NCI-H2227 (cell line): Measurements from ENCODE around the gene PGR.

ENCODE experiments used
- DNase-seq: peaks from one replicate; lab custom pipeline; 2025; ENCODE audit not compliant: unreplicated experiment; lab: John Stamatoyannopoulos, UW

PGR gene

GRCh38 chr11:101129203-101129943 lies at the start of gene PGR:
Gene PGR, minus strand, starts transcription at chr11:101129813. Its CDS starts 743 bp downstream, at chr11:101129070.
- no peak for DNase-seq

GRCh38 chr11:101176381-101176780 lies 46.8 kb upstream of the PGR start:
- DNase-seq = no peak

DNA sequence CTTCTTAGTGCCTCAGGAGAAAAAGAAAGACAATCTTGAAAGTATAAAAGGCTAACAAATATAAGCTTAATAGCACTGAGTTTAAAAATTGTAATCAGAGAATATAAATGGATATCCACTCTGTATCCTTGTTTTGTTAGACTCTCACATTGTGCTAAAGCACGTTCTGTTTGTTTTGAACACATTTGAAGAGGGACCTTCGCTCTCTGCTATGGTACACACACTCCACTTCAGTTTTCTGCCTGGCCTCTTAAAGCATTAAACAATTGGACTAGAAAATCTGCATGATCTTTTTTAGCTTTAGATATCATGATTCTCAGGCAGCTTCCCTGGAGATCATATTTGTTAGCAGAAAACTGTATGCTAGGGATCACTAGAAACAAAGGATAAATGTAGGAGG lies 40.3 kb upstream of the PGR start:
- DNase-seq = no peak

GRCh38 chr11:101166038-101166437 lies 36.4 kb upstream of the PGR start:
- DNase-seq = no peak

GRCh38 chr11:101158119-101158518 lies 28.5 kb upstream of the PGR start:
- no peak for DNase-seq

- DNase-seq = no peak
These were observed 8.8 kb upstream of the PGR start for GRCh38 chr11:101138245-101138930.

DNA sequence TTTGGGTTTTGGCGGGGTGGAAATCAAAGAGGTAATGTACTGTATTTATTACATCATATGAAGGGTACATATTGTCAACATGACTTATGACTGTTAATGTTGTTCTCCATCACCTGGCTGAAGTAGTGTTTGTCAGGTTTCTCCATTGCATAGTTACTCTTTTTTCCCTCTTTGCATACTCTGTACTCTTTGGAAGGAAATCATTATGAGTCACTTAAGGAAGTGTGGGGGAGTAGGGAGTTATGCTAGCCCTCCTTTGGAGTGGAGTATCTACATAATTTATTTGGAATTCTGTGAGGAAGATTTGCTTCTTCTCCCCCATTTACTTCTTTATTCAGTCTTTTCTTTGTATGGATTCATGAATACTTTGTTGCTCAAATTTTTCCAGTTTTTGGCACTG lies 3.6 kb upstream of the PGR start:
- no peak for DNase-seq

GRCh38 chr11:101128571-101129202 lies 926 bp downstream of the PGR start:
- DNase-seq = no peak

DNA sequence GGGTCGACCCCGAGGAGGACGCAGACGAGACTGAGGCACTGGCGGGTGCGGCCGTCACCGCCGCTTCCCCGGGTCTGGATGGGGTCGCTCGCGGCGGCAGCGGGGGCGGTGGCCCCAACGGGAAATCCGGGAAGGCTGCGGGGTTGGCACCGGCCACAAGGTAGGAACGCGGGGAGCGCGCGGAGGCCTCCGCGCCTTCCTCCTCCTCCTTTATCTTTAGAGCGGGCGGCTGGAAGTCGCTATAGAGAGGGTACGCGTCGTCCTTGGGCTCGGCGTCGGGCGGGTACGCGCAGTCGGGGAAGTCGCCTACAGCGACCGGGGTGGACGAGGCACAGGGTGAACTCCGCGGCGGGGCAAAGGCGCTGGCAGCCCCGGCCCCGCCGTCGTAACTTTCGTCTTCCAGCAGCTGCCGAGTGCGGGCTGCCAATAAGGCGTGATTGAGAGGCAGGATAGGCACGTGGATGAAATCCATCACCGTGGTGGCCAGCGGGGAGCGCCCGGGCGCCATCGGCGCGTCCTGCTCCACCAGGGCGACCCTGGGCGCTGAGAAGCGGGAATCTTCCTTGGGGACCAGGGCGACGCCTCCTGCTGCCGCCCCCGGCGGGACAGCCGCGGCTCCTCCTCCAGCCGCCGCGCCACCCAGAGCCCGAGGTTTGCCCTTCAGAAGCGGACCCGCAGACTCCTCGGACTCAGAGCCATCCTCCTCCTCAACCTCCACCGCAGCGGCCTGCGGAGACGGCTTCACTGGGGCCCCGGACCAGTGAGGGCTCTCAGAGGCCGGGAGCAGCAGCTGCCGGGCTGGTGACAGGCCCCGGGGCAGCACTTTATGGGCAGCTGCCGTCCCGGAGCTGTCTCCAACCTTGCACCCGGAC lies 1.7 kb downstream of the PGR start:
- DNase-seq = no peak

DNA sequence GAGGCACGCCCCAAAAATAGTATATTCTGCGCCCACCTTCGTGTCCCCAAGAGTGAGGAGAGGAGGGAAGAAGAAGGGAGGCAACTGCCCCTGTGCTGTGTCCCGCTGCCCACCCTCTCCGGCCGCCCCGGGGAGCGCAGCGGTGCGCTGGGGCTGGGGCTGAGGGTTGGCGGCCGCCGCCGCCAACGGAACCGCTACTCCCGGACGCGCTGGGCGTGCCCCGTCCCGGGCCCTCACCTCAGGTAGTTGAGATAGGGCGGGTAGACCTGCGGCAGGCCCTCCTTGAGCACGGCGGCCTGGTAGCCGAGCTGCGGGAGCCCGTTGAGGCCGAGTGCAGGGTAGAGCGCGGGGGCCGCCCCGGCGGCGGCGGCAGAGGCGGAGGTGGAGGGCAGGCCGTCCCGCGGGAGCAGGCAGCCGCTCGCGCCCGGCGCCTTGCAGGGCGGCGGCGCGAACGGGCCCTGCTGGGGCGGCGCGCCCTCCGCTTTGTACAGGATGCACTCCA lies 2.4 kb downstream of the PGR start:
- no peak for DNase-seq

- no peak for DNase-seq
These were observed 2.9 kb downstream of the PGR start for GRCh38 chr11:101126551-101127196.

GRCh38 chr11:101115671-101116160 lies 13.9 kb downstream of the PGR start:
- DNase-seq = no peak

- no peak for DNase-seq
These were observed 16.1 kb downstream of the PGR start for GRCh38 chr11:101113540-101113939.

DNA sequence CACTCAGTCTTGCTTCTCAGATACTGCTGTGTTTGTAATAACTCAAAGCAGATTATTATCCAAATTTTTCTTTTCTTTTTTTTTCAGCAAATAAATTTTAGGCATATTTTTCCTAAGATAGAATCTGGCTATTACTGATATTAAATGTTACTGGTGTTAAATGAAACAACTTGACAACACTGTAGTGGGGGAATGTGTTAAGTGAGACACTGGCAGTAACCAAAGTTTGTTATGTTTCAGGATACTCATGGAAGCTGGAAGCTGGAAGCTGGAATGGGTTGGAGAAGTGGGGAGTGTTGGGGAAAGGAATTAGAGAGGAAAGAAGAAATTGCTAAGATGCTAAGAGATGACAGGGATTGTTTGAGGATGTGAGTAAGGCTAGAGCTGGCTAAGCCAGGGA lies 24.9 kb downstream of the PGR start:
- DNase-seq = no peak

GRCh38 chr11:101103433-101103832 lies 26.2 kb downstream of the PGR start:
- no peak for DNase-seq

- DNase-seq = no peak
These were observed 29.0 kb downstream of the PGR start for GRCh38 chr11:101100601-101101000.

- no peak for DNase-seq
These were observed 33.4 kb downstream of the PGR start for GRCh38 chr11:101096036-101096704.

DNA sequence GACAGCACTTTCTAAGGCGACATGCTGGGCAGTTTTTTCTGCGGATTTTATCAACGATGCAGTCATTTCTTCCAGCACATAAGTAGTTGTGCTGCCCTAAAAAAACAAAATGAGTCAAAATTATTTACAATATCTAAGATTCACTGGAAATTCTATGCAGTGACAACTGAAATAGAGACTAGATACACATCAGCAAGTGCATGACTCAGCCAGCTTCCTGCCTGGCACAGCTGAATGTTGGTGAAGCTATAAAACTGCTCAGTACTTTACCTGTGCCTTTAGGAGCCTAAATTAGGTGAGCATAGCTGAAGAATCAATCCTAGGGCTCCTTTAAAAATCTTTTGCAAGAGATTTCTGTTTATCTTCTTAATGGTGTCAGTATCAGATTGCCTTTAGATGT lies 37.8 kb downstream of the PGR start:
- no peak for DNase-seq

- DNase-seq = no peak
These were observed 38.8 kb downstream of the PGR start for GRCh38 chr11:101090679-101091270.
